ENCODE measurements around the gene RNU5B-1. TPM values are rescaled to one million over a fixed set of nuclear protein-coding genes. Genes with fewer than 3 reads are reported as not detected.
A peak's percentile ranks its signal among the peaks of the same experiment; 100 is the strongest.

The RNU5B-1 gene
- total and polyA plus RNA-seq, 2 experiments from 2014 or later = not detected

DNA sequence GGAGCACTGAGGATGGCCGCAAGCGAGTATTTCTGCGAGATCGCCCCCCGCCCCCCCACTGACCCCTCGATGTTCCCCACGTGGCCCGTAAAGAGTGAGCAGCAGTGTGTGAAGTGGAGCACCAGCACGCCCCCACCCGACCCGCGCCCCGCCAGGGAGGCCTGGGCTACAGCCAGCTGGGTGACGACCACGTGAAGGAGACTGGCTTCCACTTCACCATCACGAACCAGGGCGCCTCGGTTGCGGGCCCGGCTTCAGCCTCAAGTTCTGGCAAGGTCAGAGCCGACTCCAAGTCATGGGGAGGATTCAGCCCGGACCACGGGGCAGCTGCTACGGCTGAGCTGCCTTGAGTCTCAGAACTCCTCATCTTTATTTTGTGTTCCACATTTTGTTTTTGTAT is 2.4 kb upstream of the RNU5B-1 start:
- H3K4me1 ChIP-seq (ENCODE audit: insufficient read depth) = peaks cover 6% of the 10 kb centered on the region
- no peak for DNase-seq (ENCODE audit: low spot score)
- no peaks in the 10 kb centered on the region for H3K27me3 ChIP-seq
- WGBS (ENCODE audit: low lambda C conversion rate, missing lambda C conversion rate) = 89% methylated on average over 14 of the region's 24 CpGs
- H3K4me3 ChIP-seq = no peak overlapping the region
- H2AFZ ChIP-seq = no peak overlapping the region
- TF ChIP-seq EZH2 (IDR thresholded peaks at IDR 0.05; ENCODE audit: borderline replicate concordance) = no peak
- no peak for TF ChIP-seq EZH2phosphoT487 (IDR thresholded peaks at IDR 0.05; ENCODE audit: low read depth, severe bottlenecking, unreplicated experiment)
- TF ChIP-seq, protein P1, sequence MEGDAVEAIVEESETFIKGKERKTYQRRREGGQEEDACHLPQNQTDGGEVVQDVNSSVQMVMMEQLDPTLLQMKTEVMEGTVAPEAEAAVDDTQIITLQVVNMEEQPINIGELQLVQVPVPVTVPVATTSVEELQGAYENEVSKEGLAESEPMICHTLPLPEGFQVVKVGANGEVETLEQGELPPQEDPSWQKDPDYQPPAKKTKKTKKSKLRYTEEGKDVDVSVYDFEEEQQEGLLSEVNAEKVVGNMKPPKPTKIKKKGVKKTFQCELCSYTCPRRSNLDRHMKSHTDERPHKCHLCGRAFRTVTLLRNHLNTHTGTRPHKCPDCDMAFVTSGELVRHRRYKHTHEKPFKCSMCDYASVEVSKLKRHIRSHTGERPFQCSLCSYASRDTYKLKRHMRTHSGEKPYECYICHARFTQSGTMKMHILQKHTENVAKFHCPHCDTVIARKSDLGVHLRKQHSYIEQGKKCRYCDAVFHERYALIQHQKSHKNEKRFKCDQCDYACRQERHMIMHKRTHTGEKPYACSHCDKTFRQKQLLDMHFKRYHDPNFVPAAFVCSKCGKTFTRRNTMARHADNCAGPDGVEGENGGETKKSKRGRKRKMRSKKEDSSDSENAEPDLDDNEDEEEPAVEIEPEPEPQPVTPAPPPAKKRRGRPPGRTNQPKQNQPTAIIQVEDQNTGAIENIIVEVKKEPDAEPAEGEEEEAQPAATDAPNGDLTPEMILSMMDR (IDR thresholded peaks at IDR 0.05; ENCODE audit: poor library complexity) = no peak
- H3K9me2 ChIP-seq (replicated peaks; ENCODE audit: insufficient read depth) = no peaks in the 10 kb centered on the region
- no peaks in the 10 kb centered on the region for H4K20me1 ChIP-seq (ENCODE audit: insufficient read depth, poor library complexity, severe bottlenecking)
- H3K4me2 ChIP-seq = no peak overlapping the region
- H3K36me3 ChIP-seq (replicated peaks; ENCODE audit: insufficient read depth, low read depth) = no peaks in the 10 kb centered on the region
- no peak overlapping the region for H3K27ac ChIP-seq
- H3K9me3 ChIP-seq (ENCODE audit: low read depth) = no peaks in the 10 kb centered on the region
- H3K79me2 ChIP-seq = no peaks in the 10 kb centered on the region

DNA sequence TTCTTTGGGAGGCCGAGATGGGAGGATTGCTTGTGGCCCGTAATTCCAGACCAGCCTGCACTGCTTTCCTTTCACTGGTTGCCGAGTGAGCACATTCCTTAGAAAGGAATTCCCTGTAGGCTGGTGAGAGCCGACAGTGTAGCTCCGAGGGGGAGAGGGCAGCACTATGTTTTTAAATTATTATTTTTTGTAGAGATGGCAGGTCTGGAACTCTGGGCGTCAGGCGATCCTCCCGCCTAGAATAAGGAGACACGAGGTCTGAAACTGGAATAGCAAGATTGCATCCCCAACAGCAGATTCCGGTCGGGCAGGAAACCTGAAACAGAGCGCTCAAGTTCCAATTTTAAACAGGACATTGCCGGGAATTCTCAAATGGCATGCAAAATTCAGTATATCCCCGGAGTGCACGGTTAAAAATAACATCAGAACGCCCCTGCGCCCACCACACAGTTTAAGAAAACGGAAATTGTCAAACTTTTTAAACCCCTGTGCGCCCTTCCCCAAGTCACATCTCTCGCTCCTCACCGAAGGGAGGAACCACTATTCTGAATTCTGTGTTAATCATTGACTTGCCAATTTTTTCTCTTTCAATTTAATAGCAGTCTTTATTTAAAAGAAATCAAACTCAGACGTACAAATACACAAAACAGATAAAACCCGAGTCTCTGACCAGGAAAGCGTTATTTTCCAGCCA is 643 bp upstream of the RNU5B-1 start:
- TF ChIP-seq, protein P1 (IDR thresholded peaks at IDR 0.05; ENCODE audit: poor library complexity) = no peak
- TF ChIP-seq EZH2phosphoT487 (IDR thresholded peaks at IDR 0.05; ENCODE audit: low read depth, severe bottlenecking, unreplicated experiment) (no peak), EZH2 (IDR thresholded peaks at IDR 0.05; ENCODE audit: borderline replicate concordance) (no peak)
- Histone ChIP-seq H2AFZ (peak overlapping the region; percentile 60), H3K36me3 (replicated peaks; ENCODE audit: insufficient read depth, low read depth) (no peaks in the 10 kb centered on the region), H3K27me3 (no peaks in the 10 kb centered on the region), H3K4me3 (peak overlapping the region; percentile 17), H4K20me1 (ENCODE audit: insufficient read depth, poor library complexity, severe bottlenecking) (no peaks in the 10 kb centered on the region), H3K27ac (peak overlapping the region; percentile 81), H3K79me2 (no peaks in the 10 kb centered on the region), H3K9me3 (ENCODE audit: low read depth) (no peaks in the 10 kb centered on the region), H3K4me2 (peak overlapping the region; percentile 77), H3K4me1 (ENCODE audit: insufficient read depth) (peaks cover 6% of the 10 kb centered on the region), H3K9me2 (replicated peaks; ENCODE audit: insufficient read depth) (no peaks in the 10 kb centered on the region)
- 7% methylated on average over 24 of the region's 24 CpGs for WGBS (ENCODE audit: low lambda C conversion rate, missing lambda C conversion rate)
- DNase-seq (ENCODE audit: low spot score) = peak; percentile 71

DNA sequence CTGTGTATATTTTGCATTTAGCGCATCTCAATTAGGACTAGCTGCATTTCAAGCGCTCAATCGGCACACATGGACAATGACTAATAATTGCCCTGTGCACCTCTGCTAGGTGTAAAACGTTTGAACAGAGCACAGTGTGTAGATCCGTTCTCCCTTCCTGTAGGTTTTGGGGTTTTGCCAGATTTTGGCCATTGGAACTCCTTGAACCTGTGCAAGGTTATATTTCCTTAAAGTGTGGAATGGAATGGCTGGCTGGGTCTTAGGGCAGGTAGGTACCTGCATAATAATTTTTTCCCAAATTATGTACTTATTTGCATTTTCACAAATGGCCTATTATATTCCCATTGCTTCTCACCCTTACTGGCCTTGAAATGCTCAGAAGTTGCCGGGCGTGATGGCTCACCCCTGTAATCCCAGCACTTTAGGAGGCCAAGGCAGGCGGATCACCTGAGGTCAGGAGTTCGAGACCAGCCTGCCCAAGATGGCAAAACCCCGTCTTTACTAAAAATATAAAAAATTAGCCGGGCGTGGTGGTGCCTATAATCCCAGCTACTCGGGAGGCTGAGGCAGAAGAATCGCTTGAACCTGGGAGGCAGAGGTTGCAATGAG is 777 bp downstream of the RNU5B-1 start:
- DNase-seq (ENCODE audit: low spot score) = no peak
- H3K27me3 ChIP-seq = no peaks in the 10 kb centered on the region
- peaks cover 8% of the 10 kb centered on the region for H3K4me1 ChIP-seq (ENCODE audit: insufficient read depth)
- H3K4me2 ChIP-seq = peak overlapping the region; percentile 52
- H3K36me3 ChIP-seq (replicated peaks; ENCODE audit: insufficient read depth, low read depth) = no peaks in the 10 kb centered on the region
- H3K9me3 ChIP-seq (ENCODE audit: low read depth) = no peaks in the 10 kb centered on the region
- H3K4me3 ChIP-seq = no peak overlapping the region
- peak overlapping the region; percentile 81 for H3K27ac ChIP-seq
- no peaks in the 10 kb centered on the region for H3K79me2 ChIP-seq
- no peaks in the 10 kb centered on the region for H3K9me2 ChIP-seq (replicated peaks; ENCODE audit: insufficient read depth)
- H2AFZ ChIP-seq = no peak overlapping the region
- 64% methylated on average over 14 of the region's 14 CpGs for WGBS (ENCODE audit: low lambda C conversion rate, missing lambda C conversion rate)
- TF ChIP-seq EZH2 (IDR thresholded peaks at IDR 0.05; ENCODE audit: borderline replicate concordance) (no peak), EZH2phosphoT487 (IDR thresholded peaks at IDR 0.05; ENCODE audit: low read depth, severe bottlenecking, unreplicated experiment) (no peak)
- TF ChIP-seq, protein P1 (IDR thresholded peaks at IDR 0.05; ENCODE audit: poor library complexity) = no peak
- H4K20me1 ChIP-seq (ENCODE audit: insufficient read depth, poor library complexity, severe bottlenecking) = no peaks in the 10 kb centered on the region
